HG02759 (cell line): Measurements from ENCODE around the gene FAM163B.

Experiments used
- ATAC-seq: cut with Tn5 transposase; IDR thresholded peaks from one replicate; pipeline ENCODE4 v1.9.1; 2021; ENCODE audit warnings: mild to moderate bottlenecking, moderate library complexity; ENCODE audit not compliant: unreplicated experiment

Gene FAM163B

DNA sequence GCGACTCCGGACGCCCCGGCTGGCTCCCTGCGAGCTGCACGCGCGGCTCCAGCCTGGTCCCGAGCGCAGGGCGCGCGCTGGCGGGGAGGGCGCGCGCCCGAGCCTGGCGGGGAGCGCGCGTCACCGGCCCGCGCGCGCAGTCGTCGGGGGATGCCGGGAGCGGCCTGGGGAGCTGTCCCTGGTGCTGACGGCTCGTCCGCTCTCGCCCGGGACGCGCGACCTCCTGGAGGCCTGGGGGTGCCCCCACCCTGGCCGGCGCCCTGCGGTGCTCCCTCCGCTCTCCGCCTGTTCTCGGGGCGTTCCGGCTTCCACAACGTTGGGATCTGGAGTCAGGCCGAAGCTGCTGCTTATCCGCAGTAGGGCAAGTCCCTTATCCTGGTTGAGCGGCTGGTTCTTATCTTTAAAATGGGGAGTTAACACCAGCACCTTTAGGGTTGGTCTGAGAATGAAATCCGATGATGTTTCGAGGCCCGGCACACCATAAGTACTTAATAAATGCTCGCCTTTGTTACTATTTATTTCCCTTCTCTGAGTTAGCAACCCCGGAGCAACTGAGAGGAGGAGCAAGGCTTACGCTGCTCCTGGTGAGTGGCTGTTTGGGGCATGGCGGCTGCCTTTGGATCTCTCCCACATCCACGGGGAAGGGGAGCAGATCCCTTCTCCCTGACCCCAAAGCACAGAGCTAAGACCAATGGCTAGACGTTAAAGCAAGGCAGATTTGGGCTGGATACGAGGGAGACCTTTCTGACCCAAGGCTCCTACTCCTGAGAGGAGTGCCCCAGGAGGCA is at the start of gene FAM163B:
TSS of gene FAM163B (minus strand) at position 79 of the 788 bp plus-strand sequence. CDS start 29,166 bp downstream, outside the sequence.
- ATAC-seq, result no peak

DNA sequence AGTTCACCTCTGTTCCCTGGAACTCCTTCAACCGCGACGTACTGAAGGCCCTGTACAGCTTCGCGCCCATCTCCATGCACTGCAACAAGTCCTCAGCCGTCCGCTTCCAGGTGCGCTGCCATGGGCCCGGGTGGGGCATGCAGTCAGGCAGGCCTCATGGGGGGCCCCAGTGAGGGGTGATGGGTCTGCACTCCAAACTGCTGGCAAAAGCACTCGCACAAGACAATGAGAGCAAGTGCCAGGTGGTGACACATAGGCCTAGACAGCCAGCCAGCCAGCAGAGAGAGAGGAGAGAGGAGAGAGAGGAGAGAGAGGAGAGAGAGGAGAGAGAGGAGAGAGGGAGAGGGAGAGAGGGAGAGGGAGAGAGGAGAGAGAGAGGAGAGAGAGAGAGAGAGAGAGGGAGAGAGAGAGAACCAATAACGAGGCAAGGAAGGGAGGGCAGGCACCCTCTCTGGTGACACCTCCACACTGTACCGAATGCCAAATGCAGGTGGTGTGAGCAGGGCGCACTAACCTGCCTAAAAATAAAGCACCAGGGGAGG is 48.0 kb upstream of the FAM163B start:
- no peak for ATAC-seq

DNA sequence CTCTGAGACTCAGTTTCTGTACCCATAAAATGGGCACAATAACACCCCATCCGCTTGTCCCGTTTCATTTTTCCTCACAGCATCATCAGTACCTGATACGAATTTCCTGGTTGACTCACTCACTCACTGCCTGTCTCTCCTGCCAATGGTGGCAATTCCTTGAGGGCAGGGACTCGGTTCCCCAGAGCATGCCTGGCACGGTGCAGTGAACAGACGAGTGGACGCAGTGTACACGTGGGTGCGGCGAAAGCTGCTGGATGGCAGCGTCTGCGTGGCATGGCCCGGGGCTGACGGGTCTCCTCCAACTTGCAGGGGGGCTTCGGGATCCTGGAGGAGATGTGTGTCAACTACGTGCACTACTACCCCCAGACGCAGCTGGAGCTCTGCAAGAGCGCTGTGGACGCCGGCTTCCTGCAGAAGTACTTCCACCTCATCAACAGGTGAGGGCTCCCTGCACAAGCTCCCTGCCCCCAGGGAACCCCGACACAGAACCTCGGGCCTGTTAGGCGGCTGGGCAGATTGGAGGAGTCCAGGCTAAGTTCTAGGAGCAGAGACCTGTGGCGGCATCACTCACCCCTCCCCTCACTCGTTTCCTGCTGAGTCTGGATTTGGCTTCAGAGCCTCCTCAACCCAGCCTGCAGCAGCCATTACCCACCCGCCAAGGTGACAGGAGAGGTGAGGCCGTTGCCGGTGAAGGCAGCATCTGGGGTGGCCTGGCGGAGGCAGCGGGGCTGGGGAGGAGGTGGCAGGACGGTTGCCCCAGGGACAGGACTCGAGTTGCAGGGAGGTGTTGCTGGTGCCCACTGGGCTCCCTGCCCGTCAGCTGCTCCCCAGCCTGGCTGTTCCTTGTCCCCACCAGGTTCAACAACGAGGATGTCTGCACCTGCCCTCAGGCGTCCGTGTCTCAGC is 47.3 kb upstream of the FAM163B start:
- ATAC-seq, result no peak

DNA sequence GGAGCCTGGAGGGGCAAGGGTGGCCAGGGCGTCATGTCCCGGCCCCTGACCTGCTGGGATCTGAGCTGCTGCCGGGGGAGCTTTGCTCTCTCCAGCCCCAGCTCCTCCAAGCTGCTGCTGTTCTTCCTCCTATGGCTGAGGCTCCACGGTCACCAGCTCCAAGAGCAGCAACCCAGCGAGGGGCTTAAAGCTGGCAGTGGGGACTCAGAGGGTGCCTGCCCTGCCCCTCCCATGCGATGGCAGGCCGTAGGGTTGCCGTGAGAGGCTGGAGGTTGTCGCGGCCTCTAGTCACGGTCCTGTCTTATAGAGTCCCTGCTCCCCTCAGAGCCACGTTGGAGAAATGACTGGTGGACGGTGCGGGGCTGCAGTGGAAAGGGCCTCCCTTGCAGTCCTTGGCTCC is 46.5 kb upstream of the FAM163B start:
- no peak for ATAC-seq

DNA sequence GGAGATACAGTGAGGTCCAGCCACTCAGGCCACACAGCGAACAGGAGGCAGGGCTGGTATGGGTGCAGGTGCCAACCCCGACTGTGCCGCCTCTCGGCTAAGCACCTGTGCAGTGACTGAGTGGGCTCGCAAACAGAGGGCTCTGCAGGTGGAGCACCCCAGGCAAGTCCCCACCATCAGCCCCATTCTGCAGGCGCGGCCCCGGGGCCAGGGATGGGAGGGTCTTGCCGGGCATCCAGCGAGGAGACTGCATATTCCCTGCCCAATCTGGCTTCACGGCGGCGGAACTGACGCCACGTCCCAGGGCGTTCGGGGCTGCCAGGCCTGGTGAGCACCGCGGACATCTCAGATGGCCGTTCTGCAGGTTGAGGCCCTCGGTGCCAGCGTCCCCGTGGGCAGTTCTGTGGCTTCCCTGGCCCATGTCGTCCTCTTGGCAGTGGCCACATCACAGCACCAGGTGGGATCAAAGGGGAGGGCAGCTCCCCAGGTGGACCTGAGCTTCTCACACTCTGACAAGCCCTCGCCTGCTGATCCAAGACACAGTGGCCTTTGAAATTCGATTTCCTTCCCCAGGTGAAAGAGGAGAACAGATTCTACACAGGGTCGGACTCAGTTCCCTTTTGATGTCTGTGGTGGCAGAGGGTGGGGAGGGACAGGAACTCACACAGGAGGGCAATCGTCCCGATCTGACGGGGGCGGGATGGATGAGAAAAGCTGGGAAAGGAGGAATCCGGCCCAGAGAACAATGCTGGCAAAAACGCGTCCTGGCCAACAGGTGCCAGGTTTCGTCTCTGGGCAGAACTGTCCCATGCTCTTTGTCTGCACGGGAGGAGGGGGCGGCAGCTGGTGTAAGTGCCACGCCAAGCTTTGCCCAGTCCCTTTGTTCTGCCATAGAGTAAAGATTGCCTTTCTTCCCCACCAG is 45.8 kb upstream of the FAM163B start:
- ATAC-seq, result no peak

DNA sequence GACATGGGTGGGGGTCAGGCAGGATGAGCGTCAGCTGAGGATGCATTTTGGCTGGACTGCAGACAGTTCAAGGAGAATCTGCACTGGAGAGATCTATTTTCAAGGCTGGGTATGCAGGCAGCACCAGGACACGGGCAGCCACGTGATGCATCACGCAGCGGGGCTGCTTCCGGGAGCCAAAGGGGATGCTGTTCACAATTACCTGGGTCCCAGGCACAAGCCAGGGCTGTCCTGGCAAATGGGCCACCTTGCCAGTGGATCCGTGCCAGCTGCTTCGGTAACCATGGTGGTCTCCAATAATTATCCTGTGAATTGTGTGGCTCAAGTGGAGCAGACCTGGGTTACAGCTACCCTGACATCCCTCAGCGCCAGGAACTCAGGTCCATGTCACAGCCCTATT is 44.4 kb upstream of the FAM163B start:
- ATAC-seq, result no peak

DNA sequence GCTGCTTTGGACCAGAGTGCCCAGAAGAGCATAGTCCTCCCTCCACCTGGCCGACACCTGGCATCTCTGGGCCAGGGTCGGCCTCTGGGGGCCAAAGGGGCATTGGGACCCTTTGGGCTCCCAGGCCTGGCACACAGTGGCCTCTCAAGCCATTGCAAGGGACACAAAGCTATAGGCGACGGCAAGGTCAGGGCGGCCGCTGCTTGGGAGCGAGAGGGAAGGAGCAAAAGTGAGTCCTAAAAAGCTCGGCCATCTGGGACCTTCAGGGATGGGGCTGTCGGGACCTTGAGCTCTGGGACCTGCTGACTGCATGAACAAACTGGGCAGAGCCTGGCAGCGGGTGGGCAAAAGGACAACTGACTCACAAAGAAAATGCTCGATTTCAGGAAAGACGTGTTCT is 40.8 kb upstream of the FAM163B start:
- ATAC-seq, result no peak

DNA sequence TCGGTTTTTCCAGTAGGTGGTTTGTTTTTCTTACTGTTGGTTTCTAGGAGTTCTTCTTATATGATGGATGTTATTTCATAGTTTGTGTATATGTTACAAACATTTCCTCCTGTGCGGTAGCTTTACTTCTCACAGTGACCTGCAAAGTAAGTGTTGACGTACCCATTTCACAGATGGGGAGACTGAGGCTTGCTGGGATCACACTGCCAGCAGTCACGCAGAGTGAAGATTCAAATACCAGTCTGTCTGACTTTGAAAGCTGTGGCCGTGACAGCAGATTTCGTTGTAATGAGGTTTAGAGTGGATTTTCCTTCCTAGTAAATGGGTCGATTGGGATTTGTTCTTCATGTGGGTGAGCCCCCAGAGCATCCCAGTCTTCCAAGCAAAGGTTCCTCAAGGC is 40.0 kb upstream of the FAM163B start:
- ATAC-seq, result no peak

DNA sequence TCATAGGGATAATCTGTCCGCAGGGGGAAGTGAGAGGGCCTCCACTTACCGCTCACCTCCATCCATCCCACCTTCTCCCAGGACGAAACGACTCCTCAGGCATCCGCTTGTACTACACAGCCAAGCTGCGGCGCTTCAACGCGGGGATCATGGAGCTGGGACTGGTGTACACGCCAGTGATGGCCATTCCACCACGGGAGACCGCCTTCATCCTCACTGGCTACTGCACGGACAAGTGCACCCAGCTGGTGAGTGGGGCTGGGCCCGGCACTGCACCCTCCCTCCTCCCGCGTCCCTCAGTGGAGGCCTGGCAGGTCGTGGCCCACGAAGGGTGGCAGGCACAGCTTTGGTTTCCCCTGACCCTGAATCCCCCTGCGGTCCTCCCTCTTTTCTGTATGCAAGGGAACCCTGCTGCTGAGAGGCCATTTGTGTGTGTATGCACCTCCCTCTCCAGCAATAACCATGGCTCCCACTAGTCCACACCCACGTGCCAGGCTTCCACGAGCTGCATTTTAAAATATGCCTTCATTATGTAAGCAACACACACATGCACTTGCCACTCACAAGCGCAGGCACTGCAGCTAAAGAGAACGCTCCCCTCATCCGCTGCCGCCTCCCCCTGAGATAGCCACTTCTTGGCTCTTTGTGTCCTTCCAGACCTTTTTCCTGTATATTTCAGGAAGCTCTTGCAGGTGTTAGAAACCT is 38.7 kb upstream of the FAM163B start:
- no peak for ATAC-seq

DNA sequence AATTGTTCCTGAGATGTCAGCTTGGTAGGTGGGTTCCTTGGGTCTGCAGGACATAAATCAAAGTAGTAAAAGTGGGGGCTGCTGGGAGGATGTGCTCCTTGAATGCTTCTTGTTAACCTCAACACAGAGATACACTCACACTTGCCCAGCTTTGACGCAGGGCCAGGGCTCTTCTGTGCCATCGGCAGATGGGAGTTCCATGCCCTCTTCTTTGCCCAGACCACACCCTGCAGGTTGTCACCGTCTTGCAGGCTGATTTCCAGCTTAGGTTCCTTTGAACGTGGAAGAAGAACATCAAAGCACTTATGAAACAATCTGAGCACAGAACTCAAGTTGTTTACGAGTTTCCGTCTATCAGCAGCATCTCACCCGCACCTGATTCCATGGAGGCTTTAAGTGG is 38.0 kb upstream of the FAM163B start:
- ATAC-seq, result no peak

DNA sequence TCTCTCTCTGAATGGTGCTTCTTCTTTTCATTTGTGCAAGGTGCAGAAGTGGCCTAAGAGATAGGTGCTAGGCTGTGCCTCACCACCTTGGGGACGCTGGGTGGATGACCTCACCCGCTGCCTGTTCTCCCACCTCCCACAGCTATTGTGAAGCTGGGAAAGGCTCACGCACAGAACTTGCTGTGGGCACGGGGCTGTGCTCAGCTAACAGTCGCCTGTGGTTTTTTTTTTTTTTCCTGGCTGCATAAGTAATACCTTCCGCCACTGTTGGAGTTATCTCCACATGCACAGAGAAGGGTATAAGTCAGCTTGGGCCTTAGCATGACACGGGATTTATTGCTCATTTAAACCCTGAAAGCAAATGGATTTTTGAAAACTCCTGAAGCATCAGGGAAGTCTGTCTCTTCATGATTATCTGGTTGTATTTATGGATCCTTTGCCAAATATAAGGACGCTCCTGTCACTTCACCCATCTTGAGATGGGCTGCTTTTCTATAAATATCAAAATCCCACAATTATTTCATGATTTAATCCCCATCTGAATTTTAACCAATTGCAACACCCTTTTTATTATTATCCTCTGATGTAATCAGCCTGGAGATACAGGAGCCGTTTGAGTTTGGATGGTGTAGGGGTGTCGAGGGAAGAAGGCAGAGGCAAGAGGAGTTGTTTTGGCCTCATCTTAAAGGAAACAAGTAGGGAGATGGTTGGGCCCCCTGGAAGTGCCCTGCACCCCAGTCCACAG is 36.0 kb upstream of the FAM163B start:
- no peak for ATAC-seq

DNA sequence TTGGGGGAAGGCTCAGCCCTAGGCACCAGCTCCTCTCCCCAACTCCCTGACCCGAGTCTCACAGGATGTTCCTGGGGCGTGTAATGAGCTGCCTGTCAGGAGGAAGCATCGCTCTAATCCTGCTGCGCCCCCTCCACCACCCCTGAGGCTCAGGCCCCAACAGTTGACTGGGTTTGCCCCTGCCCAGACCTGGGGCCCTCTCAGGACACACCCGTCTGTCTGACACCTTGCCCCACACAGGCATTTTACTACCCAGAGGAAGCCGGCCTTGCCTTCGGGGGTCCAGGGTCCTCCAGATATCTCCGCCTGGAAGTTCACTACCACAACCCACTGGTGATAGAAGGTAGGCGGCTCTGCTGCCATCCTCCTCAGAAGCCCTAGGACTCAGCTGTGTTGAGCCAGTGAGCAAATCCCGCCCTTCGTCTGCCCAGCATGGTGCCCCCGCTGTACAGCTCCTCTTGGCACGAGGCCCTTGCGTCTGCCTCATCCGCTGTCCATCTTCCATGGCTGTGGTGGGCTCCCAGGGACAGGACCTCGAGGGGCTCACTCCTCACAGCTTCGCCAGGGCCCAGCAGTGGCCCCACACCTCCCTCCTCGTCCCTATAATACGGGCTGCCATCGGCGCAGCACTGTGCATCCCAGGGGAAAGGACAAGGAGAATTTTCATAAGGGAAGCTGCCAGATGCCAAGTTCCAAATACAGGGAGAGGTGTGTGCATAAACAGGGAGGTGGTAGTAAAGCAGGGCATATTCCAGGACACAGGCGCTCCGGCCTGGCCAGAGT is 35.0 kb upstream of the FAM163B start:
- no peak for ATAC-seq

DNA sequence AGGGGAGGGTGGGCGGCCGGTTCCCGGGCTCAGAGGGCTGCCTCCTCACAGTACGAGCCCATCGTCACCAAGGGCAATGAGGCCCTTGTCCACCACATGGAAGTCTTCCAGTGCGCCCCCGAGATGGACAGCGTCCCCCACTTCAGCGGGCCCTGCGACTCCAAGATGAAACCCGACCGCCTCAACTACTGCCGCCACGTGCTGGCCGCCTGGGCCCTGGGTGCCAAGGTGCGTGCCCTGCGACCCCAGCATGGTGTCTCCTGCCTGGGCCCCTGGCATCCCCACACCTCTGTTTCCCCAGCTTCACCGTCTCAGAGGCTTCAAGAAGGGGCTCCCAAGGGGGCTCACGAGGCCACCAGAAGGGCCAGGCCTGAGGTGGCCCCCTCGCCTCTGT is 34.2 kb upstream of the FAM163B start:
- ATAC-seq, result no peak

DNA sequence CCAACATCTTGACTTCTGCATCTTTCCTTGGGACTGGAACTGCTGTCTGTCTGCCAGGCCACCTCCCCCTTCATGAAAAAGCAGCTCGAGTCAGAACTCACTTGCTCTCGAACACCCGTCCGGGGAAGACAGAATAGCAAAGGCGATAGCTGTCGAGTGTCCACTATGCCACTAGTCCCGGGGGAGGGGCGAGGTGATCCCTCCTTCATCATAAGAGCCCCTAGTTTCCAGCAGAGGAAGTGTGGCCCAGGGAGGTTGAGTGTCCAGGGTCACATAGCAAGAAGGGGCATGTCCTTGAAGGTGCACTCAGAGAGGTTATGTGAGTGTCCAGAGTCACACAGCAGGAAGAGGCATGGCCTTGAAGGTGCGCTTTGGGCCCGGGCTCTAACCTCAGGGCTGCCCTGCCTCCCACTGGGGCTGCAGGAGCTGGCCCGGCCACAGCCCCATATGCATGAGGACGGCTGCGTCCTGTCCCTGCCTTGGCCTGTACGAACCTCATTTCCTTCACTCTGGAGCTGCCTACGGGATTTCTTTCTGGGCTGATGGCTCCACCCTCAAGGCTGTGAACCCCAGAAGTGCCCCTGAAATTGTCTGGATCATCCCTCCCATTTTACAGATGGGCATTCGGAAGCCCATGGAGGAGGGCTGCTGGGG is 33.6 kb upstream of the FAM163B start:
- no peak for ATAC-seq

DNA sequence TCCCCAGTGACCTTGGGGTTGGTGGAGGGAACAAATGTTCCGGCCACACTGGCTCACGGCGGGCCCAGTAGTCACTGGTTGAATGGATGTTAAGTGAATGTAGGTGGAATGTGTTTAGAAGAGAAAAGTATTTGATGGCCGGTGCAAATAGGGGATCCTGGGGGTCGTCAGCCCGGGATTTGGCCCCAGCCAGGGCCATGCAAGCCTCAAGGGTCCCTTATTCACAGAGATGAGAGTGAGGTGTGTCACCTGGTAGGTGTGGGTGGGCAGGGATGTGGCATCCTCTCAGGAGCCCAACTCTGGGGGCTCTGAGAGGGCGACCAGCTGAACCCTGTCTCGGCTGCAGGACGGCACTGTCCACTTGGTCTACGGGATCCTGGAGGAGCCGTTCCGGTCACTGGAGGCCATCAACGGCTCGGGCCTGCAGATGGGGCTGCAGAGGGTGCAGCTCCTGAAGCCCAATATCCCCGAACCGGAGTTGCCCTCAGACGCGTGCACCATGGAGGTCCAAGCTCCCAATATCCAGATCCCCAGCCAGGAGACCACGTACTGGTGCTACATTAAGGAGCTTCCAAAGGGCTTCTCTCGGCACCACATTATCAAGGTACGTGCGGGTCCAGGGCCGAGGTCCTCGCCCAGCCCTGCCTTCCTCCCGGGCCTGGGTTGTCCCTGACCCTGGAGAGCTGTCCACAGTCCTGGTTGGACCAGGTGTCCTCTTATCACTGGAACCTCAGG is 32.8 kb upstream of the FAM163B start:
- no peak for ATAC-seq

DNA sequence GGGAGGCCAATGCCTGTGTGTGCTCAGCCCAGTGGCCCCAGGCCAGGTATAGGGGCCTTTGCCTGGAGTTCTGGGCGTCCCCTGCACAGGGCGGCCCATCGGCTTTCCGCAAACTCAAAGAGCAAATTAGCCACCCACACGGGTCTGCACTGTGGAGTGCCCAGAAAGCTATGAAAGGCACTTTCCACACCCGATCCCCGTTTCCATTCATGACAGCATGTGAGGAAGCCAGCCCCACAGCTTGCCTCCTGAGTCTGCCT is 32.1 kb upstream of the FAM163B start:
- ATAC-seq, result no peak

DNA sequence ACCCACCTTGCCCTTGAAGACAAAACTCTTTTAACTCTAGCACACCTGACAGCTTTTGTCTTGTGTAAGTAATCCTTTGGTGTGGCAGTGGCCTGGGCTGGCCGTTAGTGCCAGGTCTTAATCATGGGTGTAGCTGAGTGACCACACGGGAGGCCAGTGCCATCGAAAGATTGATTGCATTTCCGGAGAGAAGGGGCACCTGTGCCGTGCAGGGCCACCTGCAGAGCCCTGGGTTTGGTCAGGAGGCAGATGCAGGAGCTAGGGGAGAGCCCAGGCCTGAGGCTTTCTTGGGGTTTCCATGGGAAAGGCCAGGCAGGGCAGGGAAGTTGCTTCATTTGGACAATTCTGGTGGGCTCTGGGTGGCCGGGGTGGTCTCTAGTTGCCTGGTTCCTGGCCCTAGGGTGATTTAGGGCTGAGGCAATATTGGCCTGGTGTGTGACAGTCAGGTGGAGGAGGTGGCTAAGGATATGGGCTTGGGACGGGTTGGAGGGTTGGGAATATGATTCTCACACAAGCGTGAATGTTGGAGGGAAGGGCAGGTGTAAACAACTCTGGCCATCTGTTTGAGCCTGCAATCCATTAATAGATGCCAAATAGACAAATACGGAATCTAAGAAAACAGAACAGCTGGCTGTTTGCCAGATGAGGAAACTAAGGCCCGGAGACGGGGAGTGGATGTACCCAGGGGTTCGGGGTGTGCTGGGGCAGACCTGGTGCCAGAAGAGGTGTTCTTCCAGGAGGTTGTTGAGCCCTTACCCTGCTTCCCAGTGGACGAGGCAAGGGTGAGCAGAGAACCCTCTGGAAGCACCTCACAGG is 31.6 kb upstream of the FAM163B start:
- no peak for ATAC-seq
